GM18508 (cell line): ENCODE results near the gene COQ8A.
"Not testable (repeated sequence)": the region's sequence is repeated elsewhere in the genome, so short reads cannot be mapped to it uniquely, and the experiment has no call there.

Experiments used
- ATAC-seq: cut with Tn5 transposase; IDR thresholded peaks from one replicate; pipeline ENCODE4 v1.9.1; 2021; ENCODE audit warnings: moderate number of reproducible peaks; ENCODE audit not compliant: insufficient read depth, unreplicated experiment

COQ8A gene

DNA sequence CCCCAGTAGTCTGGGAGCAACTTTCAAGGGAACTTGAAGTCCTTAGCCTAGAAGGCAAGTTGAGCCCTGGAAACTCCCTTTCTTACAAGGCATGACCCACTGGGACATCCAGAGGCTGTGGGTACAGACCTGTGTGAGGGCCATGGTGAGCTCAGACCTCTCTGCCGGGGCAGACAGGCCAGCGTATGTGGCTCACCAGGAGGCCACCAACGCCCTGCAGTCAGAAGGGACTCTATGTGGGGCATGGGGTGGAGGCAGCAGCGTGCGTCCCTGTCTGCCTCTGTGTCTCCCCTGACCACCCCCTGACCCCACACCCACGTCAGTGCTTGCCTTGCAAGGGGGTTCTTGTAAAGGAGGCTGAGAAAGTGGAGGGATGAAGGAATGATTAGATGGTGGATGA, 10.8 kb downstream of the COQ8A start:
- ATAC-seq = no peak

- ATAC-seq = no peak
These were observed 11.4 kb downstream of the COQ8A start for GRCh38 chr1:226951286-226952117.

DNA sequence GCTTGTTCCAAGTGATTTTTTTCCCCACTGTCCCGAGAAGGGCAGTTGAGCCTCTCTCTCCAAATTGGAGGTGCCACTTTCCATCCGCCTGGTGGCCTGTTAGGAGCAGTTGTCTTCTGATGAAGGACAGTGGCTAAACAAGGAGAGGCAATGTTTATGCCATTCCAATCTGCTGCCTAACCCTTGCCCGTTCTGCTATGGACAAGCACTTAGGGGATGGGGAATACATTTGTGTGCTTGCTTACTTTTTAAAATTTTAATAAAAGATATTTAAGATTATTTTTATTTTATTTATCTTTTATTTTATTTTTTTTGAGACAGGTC, 12.0 kb downstream of the COQ8A start:
- ATAC-seq = no peak

- no peak for ATAC-seq
These were observed 13.2 kb downstream of the COQ8A start for GRCh38 chr1:226953175-226953800.

- no peak for ATAC-seq
These were observed 14.2 kb downstream of the COQ8A start for GRCh38 chr1:226954337-226954736.

- ATAC-seq = no peak
These were observed 14.7 kb downstream of the COQ8A start for GRCh38 chr1:226954777-226955176.

DNA sequence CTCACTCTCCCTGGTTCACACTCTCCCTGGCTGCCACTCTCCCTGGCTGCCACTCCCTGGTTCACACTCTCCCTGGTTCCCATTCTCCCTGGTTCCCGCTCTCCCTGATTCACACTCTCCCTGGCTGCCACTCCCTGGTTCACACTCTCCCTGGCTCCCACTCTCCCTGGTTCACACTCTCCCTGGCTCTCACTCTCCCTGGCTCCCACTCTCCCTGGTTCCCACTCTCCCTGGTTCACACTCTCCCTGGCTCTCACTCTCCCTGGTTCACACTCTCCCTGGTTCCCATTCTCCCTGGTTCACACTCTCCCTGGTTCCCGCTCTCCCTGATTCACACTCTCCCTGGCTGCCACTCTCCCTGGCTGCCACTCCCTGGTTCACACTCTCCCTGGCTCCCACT, 15.8 kb downstream of the COQ8A start:
- ATAC-seq = not testable (repeated sequence)

DNA sequence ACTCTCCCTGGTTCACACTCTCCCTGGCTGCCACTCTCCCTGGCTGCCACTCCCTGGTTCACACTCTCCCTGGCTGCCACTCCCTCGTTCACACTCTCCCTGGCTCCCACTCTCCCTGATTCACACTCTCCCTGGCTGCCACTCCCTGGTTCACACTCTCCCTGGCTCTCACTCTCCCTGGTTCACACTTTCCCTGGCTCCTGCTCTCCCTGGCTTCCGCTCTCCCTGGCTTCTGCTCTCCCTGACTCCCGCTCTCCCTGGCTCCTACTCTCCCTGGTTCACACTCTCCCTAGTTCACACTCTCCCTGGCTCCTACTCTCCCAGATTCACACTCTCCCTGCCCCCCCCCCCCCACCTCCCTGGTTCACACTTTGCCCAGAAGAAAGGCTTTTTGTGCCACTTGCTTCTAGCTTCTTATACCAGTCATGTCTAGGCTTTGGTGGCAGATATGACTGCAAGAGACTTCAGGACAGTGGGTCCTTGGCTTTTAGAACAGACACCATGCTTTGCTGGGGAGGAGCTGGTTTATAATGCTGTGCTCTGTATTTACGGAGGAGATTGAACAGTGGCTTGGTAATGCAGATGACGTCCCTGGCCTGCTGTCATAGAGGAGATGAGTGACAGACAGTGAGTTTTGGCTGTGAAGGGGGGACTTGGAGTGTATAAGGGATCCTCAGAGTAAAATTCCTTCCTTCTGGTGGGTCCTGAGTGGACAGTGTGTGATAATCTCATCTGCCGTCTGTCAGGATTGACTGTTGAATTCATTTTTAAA, 17.0 kb downstream of the COQ8A start:
- no peak for ATAC-seq

DNA sequence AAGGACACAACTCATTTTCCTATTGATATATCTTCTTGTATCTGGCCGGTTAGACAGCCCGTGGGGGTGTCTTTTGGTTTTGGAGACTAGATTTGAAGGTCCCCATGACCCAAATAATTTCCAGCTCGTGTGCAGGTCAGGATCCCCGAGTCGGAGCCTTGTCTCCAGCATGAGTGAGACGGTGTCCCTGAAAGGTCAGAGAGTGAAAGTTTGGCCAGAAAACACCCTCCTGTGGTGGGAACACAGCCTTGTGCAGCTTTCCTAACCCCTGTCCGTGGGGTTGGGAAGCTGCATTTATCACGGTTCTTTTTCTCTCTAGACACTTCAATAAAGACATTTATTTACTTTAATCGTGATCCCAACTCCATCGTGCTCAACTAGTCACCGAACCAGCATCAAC, 17.6 kb downstream of the COQ8A start:
- no peak for ATAC-seq

DNA sequence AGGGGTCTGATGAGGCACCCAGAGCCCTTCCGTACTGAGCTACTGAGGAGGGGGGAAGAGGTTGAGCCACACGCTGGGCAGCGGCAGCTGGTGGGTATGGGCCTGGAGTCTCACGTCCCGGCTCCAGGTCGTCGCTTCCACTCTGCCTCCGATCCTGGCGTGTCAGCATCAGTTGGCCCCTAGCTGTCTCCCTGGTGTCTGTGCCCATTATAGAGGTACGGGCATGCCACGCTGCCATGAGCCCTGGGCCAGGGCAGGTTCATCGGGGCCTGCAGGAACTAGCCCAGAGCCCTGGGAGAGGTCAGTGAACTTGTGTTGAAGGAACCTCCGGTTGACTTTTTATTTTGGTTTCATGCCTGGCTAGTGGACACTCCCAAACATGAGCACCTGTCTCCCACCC, 18.2 kb downstream of the COQ8A start:
- ATAC-seq = no peak

DNA sequence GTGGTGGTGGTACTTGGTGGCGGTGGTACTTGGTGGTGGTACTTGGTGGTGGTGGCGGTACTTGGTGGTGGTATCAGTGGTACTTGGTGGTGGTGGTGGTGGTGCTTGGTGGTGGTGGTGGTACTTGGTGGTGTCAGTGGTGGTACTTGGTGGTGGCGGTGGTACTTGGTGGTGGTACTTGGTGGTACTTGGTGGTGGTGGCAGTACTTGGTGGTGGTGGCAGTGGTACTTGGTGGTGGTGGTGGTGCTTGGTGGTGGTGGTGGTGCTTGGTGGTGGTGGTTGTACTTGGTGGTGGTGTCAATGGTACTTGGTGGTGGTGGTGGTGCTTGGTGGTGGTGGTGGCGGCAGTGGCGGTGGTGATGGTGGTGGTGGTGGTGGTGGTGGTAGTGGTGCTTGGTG, 20.2 kb downstream of the COQ8A start:
- no peak for ATAC-seq

DNA sequence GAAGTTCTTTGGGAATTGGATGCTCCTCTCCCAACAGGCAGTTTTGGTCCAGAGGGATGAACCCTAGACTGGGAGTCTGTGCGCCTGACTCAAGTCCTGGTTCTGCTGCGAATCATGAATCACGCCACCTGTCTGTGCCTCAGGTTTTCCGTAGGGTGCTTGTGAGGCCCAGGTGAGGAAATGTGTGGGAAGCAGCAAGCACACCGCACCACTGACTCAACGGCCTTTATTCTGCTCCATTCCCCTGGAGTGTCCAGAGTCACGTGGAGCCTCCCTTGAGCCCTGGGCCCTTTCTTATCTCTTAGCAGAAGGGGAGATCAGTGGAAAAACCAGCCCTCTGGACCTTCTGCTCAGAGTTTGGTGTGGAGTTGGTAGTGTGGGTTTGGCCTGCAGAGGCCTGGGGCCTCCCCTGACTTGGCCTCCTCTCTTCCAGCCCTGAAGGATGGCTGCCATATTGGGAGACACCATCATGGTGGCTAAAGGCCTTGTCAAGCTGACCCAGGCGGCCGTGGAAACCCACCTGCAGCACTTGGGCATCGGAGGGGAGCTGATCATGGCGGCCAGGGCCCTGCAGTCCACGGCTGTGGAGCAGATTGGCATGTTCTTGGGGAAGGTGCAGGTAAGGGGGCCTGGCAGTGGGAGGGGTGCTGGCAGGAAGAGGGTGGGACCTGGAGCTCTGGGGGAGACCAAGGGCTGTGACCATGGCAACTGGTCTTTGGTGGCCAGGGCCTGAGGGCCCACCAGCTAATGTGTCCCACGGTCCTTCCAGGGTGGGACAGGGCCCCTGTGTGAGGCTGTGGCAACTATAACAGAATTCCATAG, 21.1 kb downstream of the COQ8A start:
- ATAC-seq = no peak

- ATAC-seq = no peak
These were observed 22.6 kb downstream of the COQ8A start for GRCh38 chr1:226962421-226963391.

GRCh38 chr1:226964068-226964425, 24.0 kb downstream of the COQ8A start:
- ATAC-seq = no peak

DNA sequence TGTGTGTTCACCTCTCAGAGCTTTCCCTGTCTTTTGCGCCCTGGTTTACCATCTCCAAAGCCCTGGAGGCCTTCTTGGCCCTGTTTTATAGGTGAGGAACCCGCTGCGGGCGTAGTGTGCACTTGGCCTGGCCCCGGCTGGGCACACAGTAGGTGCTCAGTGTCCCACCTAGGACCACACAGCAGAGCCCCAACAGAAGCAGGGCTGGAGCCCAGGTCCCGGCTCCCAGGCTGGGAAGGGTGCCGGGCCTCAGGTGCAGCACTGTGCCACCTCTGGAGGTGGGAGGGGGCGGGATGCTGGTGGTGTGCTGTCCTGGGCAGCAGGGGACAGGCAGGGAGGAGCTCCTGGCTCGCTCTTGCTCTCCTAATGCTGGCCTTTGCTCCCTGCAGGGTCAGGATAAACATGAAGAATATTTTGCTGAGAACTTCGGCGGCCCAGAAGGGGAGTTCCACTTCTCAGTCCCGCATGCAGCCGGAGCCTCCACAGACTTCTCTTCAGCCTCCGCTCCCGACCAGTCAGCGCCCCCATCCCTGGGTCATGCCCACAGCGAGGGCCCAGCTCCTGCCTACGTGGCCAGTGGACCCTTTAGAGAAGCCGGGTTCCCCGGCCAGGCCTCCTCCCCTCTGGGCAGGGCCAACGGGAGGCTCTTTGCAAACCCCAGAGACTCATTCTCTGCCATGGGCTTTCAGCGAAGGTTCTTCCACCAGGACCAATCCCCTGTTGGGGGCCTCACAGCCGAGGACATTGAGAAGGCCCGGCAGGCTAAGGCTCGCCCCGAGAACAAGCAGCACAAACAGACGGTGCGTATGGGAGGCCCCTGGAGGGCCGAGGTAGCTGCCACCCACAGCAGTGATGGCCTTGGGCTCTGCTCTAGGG, 24.8 kb downstream of the COQ8A start:
- no peak for ATAC-seq

- no peak for ATAC-seq
These were observed 25.7 kb downstream of the COQ8A start for GRCh38 chr1:226965581-226966440.

GRCh38 chr1:226966683-226967082, 26.6 kb downstream of the COQ8A start:
- no peak for ATAC-seq

GRCh38 chr1:226967665-226968064, 27.6 kb downstream of the COQ8A start:
- no peak for ATAC-seq
